Neuron (in vitro differentiated cells): ENCODE data around the gene GAB2.

Experiments used
- H2AFZ ChIP-seq: one replicate; pipeline ENCODE4 v1.6.1; 2013; ENCODE audit warnings: low read depth, mild to moderate bottlenecking, inconsistent platforms, low read length, moderate library complexity
- H3K27me3 ChIP-seq: one replicate; pipeline ENCODE4 v1.6.1; 2013; ENCODE audit warnings: low read length; ENCODE audit not compliant: insufficient read depth
- H3K36me3 ChIP-seq: one replicate; pipeline ENCODE4 v1.6.1; 2013; ENCODE audit warnings: low read length; ENCODE audit not compliant: insufficient read depth
- H3K4me1 ChIP-seq: one replicate; pipeline ENCODE4 v1.6.1; 2013; ENCODE audit warnings: low read length; ENCODE audit not compliant: insufficient read depth
- H3K4me3 ChIP-seq: 2 replicates; pipeline ENCODE4 v1.5.1; 2013; ENCODE audit warnings: mild to moderate bottlenecking, low read length, moderate library complexity
- H3K9me3 ChIP-seq: one replicate; pipeline ENCODE4 v1.6.1; 2013; ENCODE audit warnings: low read length

GAB2 gene

DNA sequence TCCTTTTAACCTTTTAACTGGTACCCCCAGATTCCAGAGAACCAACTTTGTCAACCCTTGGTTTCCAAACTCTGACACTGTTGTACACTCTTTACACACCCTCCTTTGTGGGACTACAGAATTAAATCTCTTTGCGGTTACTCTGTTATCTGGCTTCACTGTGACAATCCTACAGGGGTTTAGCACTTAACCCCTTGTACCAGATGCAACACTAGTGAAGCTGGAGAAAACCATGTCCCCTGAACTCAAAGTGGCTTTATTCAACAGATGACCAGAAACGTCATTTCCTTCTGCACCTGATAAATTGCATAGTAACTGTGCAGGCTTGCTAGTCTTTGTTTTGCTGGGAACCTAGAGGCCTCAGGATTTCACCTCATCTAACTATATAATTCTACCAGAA is 5.6 kb upstream of the GAB2 start:
- H3K27me3 ChIP-seq: no peaks in the 10 kb centered on the region
- H3K9me3 ChIP-seq: no peaks in the 10 kb centered on the region
- no peak overlapping the region for H2AFZ ChIP-seq
- H3K4me3 ChIP-seq: no peak overlapping the region
- no peaks in the 10 kb centered on the region for H3K36me3 ChIP-seq
- H3K4me1 ChIP-seq: peaks cover 8% of the 10 kb centered on the region

DNA sequence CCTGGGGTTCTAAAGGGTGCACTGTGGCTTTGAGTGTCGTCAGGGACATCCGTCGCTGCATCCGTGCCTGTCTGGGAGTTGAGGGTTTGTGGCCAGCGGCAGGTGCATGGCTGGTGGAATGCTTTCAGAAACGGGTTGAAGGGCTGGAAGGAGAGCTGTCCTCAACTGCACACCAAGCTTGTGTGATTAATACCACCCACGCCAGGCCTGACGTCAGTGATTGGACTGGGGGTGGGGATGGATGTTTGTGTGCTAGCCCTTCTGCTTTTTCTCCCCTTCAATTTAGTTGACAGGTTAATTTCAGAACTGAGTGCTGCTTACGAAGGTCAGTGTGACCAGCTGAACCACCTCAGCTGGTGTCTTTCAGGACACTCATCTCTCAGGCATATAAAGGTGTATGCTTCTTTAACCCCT is 3.2 kb upstream of the GAB2 start:
- Histone ChIP-seq H3K36me3 (no peaks in the 10 kb centered on the region), H2AFZ (no peak overlapping the region), H3K4me1 (peaks cover 12% of the 10 kb centered on the region), H3K9me3 (no peaks in the 10 kb centered on the region), H3K27me3 (no peaks in the 10 kb centered on the region), H3K4me3 (no peak overlapping the region)

DNA sequence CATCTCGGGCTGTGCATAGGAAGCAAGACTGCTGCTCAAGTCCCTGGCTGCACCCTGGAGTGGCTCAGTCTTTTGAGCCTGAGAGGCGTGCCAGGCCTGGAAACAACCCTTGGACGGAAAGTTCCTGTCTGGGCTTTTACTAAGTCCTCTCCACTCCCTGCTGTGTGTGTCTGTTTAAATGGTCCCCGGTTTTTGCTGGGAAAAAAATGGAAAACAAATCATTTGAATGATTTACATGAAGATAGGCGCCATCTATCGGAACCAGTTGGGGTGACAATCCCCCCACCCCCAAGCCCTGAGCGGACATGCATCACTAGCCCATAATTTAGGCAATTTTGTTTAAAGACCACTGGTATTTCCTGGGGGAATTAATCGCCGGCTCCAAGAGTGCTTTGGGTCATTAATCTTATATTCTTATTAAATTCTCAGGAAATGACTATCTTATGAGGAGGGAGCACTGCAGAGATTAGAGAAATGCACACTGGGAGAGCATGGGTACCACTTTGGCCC is 2.7 kb upstream of the GAB2 start:
- Histone ChIP-seq H3K9me3 (no peaks in the 10 kb centered on the region), H3K4me1 (peaks cover 16% of the 10 kb centered on the region), H3K27me3 (no peaks in the 10 kb centered on the region), H3K4me3 (no peak overlapping the region), H2AFZ (no peak overlapping the region), H3K36me3 (no peaks in the 10 kb centered on the region)

GRCh38 chr11:78419327-78419726 is 1.7 kb upstream of the GAB2 start:
- no peak overlapping the region for H3K4me3 ChIP-seq
- H2AFZ ChIP-seq: no peak overlapping the region
- H3K9me3 ChIP-seq: no peaks in the 10 kb centered on the region
- no peaks in the 10 kb centered on the region for H3K27me3 ChIP-seq
- H3K4me1 ChIP-seq: peaks cover 17% of the 10 kb centered on the region
- no peaks in the 10 kb centered on the region for H3K36me3 ChIP-seq

DNA sequence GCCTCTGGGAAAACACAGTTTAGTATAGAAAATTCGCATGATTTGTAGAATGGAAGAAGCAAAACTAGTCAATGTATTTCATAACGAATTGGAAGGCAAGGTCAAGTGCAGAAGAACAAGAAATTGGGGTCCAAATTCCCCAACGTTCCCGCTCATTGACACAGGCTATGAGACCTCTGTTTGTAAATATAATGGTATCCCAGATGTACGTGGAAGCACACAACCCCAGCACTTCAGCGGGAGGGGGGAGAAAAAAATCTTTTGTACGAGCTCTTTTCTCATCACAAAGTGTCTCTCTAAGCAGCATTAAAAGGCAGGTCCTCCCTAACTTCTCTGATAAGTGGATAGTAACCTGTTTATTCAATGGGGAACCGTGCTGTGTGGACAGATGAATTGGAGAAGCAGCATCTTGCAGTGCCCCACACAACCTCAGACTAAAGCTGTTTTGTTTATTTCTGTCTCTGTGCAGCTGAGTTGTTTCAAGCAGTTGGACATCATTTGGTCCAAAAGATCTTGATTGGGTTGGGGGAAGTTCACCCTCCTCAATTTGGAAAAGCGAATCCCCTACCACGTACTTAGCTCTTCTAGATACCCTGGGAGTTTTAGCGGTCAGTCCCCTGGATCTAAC is 1.1 kb upstream of the GAB2 start:
- Histone ChIP-seq H2AFZ (peak overlapping the region; percentile 42), H3K27me3 (no peaks in the 10 kb centered on the region), H3K9me3 (no peaks in the 10 kb centered on the region), H3K4me3 (peak overlapping the region; percentile 82), H3K4me1 (peaks cover 17% of the 10 kb centered on the region), H3K36me3 (no peaks in the 10 kb centered on the region)

GRCh38 chr11:78417888-78418583 is 416 bp upstream of the GAB2 start:
- Histone ChIP-seq H3K4me1 (peaks cover 17% of the 10 kb centered on the region), H3K4me3 (peak overlapping the region; percentile 82), H2AFZ (peak overlapping the region; percentile 42), H3K27me3 (no peaks in the 10 kb centered on the region), H3K9me3 (no peaks in the 10 kb centered on the region), H3K36me3 (peaks cover 6% of the 10 kb centered on the region)

GRCh38 chr11:78416285-78417174 is 1.1 kb downstream of the GAB2 start:
- peaks cover 6% of the 10 kb centered on the region for H3K36me3 ChIP-seq

DNA sequence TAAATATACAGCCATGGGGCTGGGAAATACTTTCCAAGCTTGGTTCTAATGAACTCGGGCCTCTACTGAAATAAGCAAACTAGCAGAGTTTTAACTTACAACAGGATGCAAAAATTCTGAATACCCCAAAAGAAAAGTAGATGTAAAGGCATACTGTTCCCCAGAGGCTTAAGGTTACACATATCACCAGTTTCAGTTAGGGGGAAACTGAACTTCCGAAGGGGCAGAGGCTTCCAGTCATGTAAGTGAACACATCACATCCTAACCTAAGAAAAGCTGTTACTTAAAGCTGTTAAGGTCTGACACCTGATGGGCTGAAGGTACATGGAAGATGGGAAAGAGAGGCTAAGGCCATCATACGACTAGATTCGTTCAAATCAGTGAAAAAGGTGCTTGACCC is 2.3 kb downstream of the GAB2 start:
- Histone ChIP-seq H3K4me3 (no peak overlapping the region), H3K27me3 (no peaks in the 10 kb centered on the region)

More at GRCh38 chr11:78416285-78417174, 1.1 kb downstream of the GAB2 start:
- H3K9me3 ChIP-seq: no peaks in the 10 kb centered on the region
- H2AFZ ChIP-seq: peak overlapping the region; percentile 68
- H3K4me1 ChIP-seq: peaks cover 17% of the 10 kb centered on the region
- no peaks in the 10 kb centered on the region for H3K27me3 ChIP-seq
- H3K4me3 ChIP-seq: peak overlapping the region; percentile 70

GRCh38 chr11:78414321-78415051 is 3.1 kb downstream of the GAB2 start:
- no peak overlapping the region for H3K4me3 ChIP-seq
- H3K27me3 ChIP-seq: no peaks in the 10 kb centered on the region
- H3K36me3 ChIP-seq: peaks cover 8% of the 10 kb centered on the region
- peaks cover 8% of the 10 kb centered on the region for H3K9me3 ChIP-seq
- H3K4me1 ChIP-seq: peaks cover 15% of the 10 kb centered on the region
- no peak overlapping the region for H2AFZ ChIP-seq

More for the DNA sequence above, 2.3 kb downstream of the GAB2 start:
- Histone ChIP-seq H3K4me1 (peaks cover 17% of the 10 kb centered on the region), H3K36me3 (peaks cover 6% of the 10 kb centered on the region), H2AFZ (no peak overlapping the region), H3K9me3 (peaks cover 4% of the 10 kb centered on the region)

- H3K9me3 ChIP-seq: peaks cover 17% of the 10 kb centered on the region
- H3K36me3 ChIP-seq: peaks cover 14% of the 10 kb centered on the region
- H3K4me1 ChIP-seq: no peaks in the 10 kb centered on the region
- no peak overlapping the region for H3K4me3 ChIP-seq
- H2AFZ ChIP-seq: no peak overlapping the region
- no peaks in the 10 kb centered on the region for H3K27me3 ChIP-seq
Measured at GRCh38 chr11:78408619-78409018, 9.0 kb downstream of the GAB2 start.

DNA sequence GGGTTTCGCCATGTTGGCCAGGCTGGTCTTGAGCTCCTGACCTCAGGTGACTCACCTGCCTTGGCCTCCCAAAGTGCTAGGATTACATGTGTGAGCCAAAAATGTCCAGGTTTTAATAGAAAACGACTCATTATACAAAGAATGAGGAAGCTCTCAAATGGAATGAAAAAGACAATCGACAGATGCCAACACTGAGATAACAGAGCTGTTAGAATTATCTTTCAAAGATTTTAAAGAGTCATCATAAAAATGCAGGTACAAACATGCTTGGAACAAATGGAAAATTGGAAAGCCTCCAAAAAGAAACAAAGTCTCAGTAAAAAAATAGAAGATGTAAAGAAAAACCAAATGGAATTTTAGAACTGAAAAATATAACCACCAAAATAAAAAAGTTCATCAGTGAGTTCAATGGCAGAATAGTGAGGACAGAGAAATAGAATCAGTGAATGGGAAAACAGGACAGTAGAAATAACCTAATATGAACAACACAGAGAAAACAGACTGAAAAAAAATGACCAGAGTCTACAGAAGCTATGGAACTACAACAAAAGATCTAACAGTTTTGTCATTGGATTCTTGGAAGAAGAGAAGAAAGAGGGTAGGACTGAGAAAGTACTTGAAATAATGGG is 10.9 kb downstream of the GAB2 start:
- Histone ChIP-seq H3K36me3 (peaks cover 8% of the 10 kb centered on the region), H3K4me1 (no peaks in the 10 kb centered on the region), H3K27me3 (no peaks in the 10 kb centered on the region), H3K9me3 (peaks cover 20% of the 10 kb centered on the region), H3K4me3 (no peak overlapping the region), H2AFZ (no peak overlapping the region)

DNA sequence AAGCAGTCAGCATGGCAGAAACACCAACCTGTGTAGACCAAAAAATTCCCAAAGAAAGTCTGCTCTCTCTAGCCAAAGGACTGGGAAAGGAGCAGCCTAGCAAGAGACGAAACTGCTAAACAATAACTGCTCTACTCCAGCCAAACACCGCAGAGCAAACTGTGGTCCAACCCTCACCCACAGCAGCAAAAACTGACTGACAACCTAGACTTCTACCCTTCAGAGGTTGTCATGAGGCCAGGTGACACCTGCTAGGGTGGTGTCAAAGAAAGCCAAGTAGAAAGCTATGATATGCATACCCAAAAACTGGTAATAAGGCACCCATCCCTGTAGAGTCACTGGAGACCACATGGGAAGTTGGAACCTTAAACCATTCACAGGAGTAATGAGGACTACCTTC is 11.8 kb downstream of the GAB2 start:
- Histone ChIP-seq H3K4me1 (no peaks in the 10 kb centered on the region), H3K36me3 (peaks cover 12% of the 10 kb centered on the region), H3K4me3 (no peak overlapping the region), H3K9me3 (peaks cover 19% of the 10 kb centered on the region), H3K27me3 (no peaks in the 10 kb centered on the region), H2AFZ (no peak overlapping the region)
